OCI-LY1 (cell line): ENCODE data around the gene RANBP3L.
"Not testable (repeated sequence)": the region's sequence is repeated elsewhere in the genome, so short reads cannot be mapped to it uniquely, and the experiment has no call there.

Source experiments
- H2AFZ ChIP-seq: fragments of 200-600 bp; sonication (generic), shearing (Covaris generic); 2 replicates; pipeline ENCODE4 v1.6.0; 2014; ENCODE audit warnings: antibody characterized with exemption, mild to moderate bottlenecking, low read length
- H3F3A ChIP-seq: fragments of 200-600 bp; sonication (generic), shearing (Covaris generic); 2 replicates; pipeline ENCODE4 v1.6.0; 2014; ENCODE audit warnings: mild to moderate bottlenecking, antibody characterized with exemption, low read length, moderate library complexity; ENCODE audit not compliant: insufficient read depth
- H3K27ac ChIP-seq: fragments of 200-600 bp; sonication (generic); 2 replicates; pipeline ENCODE4 v1.5.1; 2014; ENCODE audit warnings: low read length, mixed run types, mild to moderate bottlenecking, low read depth; ENCODE audit not compliant: poor library complexity, severe bottlenecking
- H3K27me3 ChIP-seq: fragments of 200-600 bp; sonication (generic); 2 replicates; pipeline ENCODE4 v1.6.0; 2014; ENCODE audit warnings: antibody characterized with exemption, mild to moderate bottlenecking, low read length, moderate library complexity; ENCODE audit not compliant: insufficient read depth
- H3K36me3 ChIP-seq: fragments of 200-600 bp; sonication (generic); 2 replicates; pipeline ENCODE4 v1.6.1; 2014; ENCODE audit warnings: mild to moderate bottlenecking, antibody characterized with exemption, low read length, moderate library complexity, mixed read lengths; ENCODE audit not compliant: insufficient read depth
- H3K4me1 ChIP-seq: fragments of 200-600 bp; sonication (generic); 2 replicates; pipeline ENCODE4 v1.5.1; 2014; ENCODE audit warnings: mild to moderate bottlenecking, low read length, moderate library complexity; ENCODE audit not compliant: insufficient read depth, severe bottlenecking
- H3K4me2 ChIP-seq: fragments of 200-600 bp; sonication (generic), shearing (Covaris generic); 2 replicates; pipeline ENCODE4 v1.6.1; 2014; ENCODE audit warnings: low read length
- H3K4me3 ChIP-seq: fragments of 200-600 bp; sonication (generic); 2 replicates; pipeline ENCODE4 v1.5.1; 2014; ENCODE audit warnings: low read length, low read depth, mild to moderate bottlenecking, mixed read lengths; ENCODE audit not compliant: poor library complexity, severe bottlenecking
- H3K79me2 ChIP-seq: fragments of 200-600 bp; shearing (Covaris generic); 2 replicates; pipeline ENCODE4 v1.6.1; 2016; ENCODE audit warnings: mixed run types, low read length, mixed read lengths; ENCODE audit not compliant: insufficient read depth
- H3K9ac ChIP-seq: fragments of 200-600 bp; sonication (generic), shearing (Covaris generic); 2 replicates; pipeline ENCODE4 v1.6.1; 2014; ENCODE audit warnings: mild to moderate bottlenecking, low read length, mixed read lengths
- H3K9me2 ChIP-seq: fragments of 200-600 bp; sonication (generic), shearing (Covaris generic); 2 replicates; pipeline ENCODE4 v1.6.1; 2014; ENCODE audit warnings: low read depth, mild to moderate bottlenecking, low read length, mixed read lengths
- H3K9me3 ChIP-seq: fragments of 200-600 bp; shearing (Covaris generic); 2 replicates; pipeline ENCODE4 v1.6.1; 2014; ENCODE audit warnings: low read length, mixed read lengths
- H4K20me1 ChIP-seq: fragments of 200-600 bp; sonication (generic), shearing (Covaris generic); 2 replicates; pipeline ENCODE4 v1.6.0; 2016; ENCODE audit warnings: mild to moderate bottlenecking, low read length; ENCODE audit not compliant: insufficient read depth
- EZH2 ChIP-seq: fragments of 200-600 bp; sonication (generic), shearing (Covaris generic); IDR thresholded peaks from 2 replicates; pipeline ENCODE4 v1.8.0; 2017; ENCODE audit warnings: borderline replicate concordance, mixed run types, mild to moderate bottlenecking, antibody characterized with exemption, low read length, moderate library complexity, mixed read lengths
- TF ChIP-seq, protein P1 (sequence below): fragments of 200-600 bp; sonication (generic), shearing (Covaris generic); IDR thresholded peaks from 2 replicates; pipeline ENCODE4 v1.5.1; 2017; ENCODE audit warnings: mild to moderate bottlenecking, antibody characterized with exemption, low read length, moderate library complexity, mixed read lengths

The RANBP3L gene

GRCh38 chr5:36297653-36298052, 4.0 kb downstream of the RANBP3L start:
- H3K4me2 ChIP-seq, result no peak overlapping the region
- no peaks in the 10 kb centered on the region for H3F3A ChIP-seq
- H4K20me1 ChIP-seq, result no peaks in the 10 kb centered on the region
- no peaks in the 10 kb centered on the region for H3K9me2 ChIP-seq
- no peaks in the 10 kb centered on the region for H3K79me2 ChIP-seq
- TF ChIP-seq, protein P1, sequence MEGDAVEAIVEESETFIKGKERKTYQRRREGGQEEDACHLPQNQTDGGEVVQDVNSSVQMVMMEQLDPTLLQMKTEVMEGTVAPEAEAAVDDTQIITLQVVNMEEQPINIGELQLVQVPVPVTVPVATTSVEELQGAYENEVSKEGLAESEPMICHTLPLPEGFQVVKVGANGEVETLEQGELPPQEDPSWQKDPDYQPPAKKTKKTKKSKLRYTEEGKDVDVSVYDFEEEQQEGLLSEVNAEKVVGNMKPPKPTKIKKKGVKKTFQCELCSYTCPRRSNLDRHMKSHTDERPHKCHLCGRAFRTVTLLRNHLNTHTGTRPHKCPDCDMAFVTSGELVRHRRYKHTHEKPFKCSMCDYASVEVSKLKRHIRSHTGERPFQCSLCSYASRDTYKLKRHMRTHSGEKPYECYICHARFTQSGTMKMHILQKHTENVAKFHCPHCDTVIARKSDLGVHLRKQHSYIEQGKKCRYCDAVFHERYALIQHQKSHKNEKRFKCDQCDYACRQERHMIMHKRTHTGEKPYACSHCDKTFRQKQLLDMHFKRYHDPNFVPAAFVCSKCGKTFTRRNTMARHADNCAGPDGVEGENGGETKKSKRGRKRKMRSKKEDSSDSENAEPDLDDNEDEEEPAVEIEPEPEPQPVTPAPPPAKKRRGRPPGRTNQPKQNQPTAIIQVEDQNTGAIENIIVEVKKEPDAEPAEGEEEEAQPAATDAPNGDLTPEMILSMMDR, result no peak
- no peak for TF ChIP-seq EZH2
- no peak overlapping the region for H2AFZ ChIP-seq
- H3K36me3 ChIP-seq, result no peaks in the 10 kb centered on the region
- H3K27ac ChIP-seq, result no peak overlapping the region
- no peaks in the 10 kb centered on the region for H3K9me3 ChIP-seq
- H3K4me1 ChIP-seq, result no peaks in the 10 kb centered on the region
- no peaks in the 10 kb centered on the region for H3K27me3 ChIP-seq
- H3K4me3 ChIP-seq, result no peak overlapping the region
- H3K9ac ChIP-seq, result no peak overlapping the region

DNA sequence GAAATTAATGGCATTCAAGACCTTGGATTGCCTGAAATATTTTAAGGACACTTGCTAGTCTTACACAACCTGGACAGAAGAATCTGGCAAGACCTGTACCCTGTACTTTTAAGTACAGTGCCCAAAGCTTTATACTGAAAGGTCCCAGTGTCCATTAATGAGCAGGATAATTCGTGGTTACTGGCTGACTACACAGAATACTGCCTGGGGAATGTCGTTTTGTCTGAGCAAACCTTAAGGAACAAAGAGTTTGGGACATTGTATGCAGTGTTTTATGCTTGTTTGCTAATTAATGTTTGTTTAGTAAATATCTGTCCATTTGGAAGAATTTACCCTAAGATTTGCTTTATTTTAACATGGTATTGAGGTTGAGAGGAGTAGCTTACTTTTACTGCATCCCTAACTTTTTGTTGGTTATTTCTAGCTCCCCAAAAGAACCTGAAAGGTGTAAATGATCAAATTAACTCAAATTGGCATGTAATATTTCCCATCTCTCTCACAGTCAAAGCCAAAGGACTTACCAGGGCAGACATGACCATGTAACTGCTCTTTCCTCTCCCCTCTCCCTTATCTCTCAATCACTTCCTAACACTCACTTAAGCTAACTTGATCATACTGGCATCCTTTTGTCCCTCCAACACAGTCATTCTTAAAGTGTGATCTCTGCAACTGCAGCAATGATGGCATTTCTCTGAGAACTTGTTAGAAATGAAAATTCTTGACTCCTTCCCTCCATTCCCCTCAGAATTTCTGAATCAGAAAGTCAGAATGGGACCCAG, 15.7 kb downstream of the RANBP3L start:
- H3K79me2 ChIP-seq, result no peaks in the 10 kb centered on the region

DNA sequence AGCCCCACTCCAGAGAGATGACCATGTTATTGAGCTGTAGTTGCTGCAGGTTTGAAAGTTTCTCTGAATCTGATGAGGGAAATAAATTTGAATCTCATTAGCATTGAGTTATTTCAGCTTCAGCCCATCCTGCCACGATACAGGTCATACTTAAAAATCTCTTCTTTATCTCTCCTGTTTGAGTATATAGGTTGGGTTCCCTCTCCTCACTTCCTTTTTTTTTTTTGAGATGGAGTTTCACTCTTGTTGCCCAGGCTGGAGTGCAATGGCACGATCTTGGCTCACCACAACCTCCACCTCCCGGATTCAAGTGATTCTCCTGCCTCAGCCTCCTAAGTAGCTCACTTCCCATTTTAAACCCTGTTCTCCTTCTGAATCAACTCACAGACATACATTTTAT, 17.9 kb downstream of the RANBP3L start:
- H2AFZ ChIP-seq, H3K9me3 ChIP-seq, H3K9ac ChIP-seq, H3K4me3 ChIP-seq, H3K79me2 ChIP-seq, H3K27ac ChIP-seq, H3F3A ChIP-seq, H3K4me1 ChIP-seq, H4K20me1 ChIP-seq, H3K27me3 ChIP-seq, H3K4me2 ChIP-seq, H3K36me3 ChIP-seq, H3K9me2 ChIP-seq: not testable (repeated sequence)

More for the DNA sequence above, 15.7 kb downstream of the RANBP3L start:
- H3K27me3 ChIP-seq, result no peaks in the 10 kb centered on the region
- H3K9me3 ChIP-seq, result no peaks in the 10 kb centered on the region
- no peaks in the 10 kb centered on the region for H4K20me1 ChIP-seq
- H3K27ac ChIP-seq, result no peak overlapping the region
- H3K4me1 ChIP-seq, result no peaks in the 10 kb centered on the region
- H2AFZ ChIP-seq, result no peak overlapping the region
- H3K36me3 ChIP-seq, result no peaks in the 10 kb centered on the region
- H3F3A ChIP-seq, result no peaks in the 10 kb centered on the region
- H3K9me2 ChIP-seq, result no peaks in the 10 kb centered on the region
- H3K9ac ChIP-seq, result no peak overlapping the region
- no peak for TF ChIP-seq EZH2
- TF ChIP-seq, protein P1, result no peak
- no peak overlapping the region for H3K4me3 ChIP-seq
- no peak overlapping the region for H3K4me2 ChIP-seq

- Histone ChIP-seq H3K4me2 (no peak overlapping the region), H3K4me3 (no peak overlapping the region), H3K79me2 (no peaks in the 10 kb centered on the region), H3K9me3 (no peaks in the 10 kb centered on the region), H3K9me2 (no peaks in the 10 kb centered on the region), H4K20me1 (no peaks in the 10 kb centered on the region), H3K27me3 (no peaks in the 10 kb centered on the region), H3K27ac (no peak overlapping the region), H3F3A (no peaks in the 10 kb centered on the region), H3K36me3 (no peaks in the 10 kb centered on the region), H2AFZ (no peak overlapping the region), H3K4me1 (no peaks in the 10 kb centered on the region), H3K9ac (no peak overlapping the region)
- TF ChIP-seq, protein P1, result no peak
- no peak for TF ChIP-seq EZH2
These were observed 20.1 kb downstream of the RANBP3L start for GRCh38 chr5:36281626-36282025.
